Measurements from ENCODE around the gene TEX11. TPM values are rescaled to one million over a fixed set of nuclear protein-coding genes. Genes with fewer than 3 reads are reported as not detected.
"Not testable (repeated sequence)": the region's sequence is repeated elsewhere in the genome, so short reads cannot be mapped to it uniquely, and the experiment has no call there.

TEX11 gene
- polyA plus RNA-seq, 1 donor (not counting 4 experiments of a cell fraction or from before 2014, with no cell fraction given): not detected

GRCh38 chrX:70720721-70721120, 187.8 kb downstream of the TEX11 start:
- H3K4me2 ChIP-seq (ENCODE audit: control insufficient read depth, extremely low read depth, insufficient read depth, low read depth, low read length): no peak overlapping the region
- dilution Hi-C loops (cut with MboI; ENCODE audit: extremely low pct_ligation_motif_present, low sequenced_read_pairs): no loop called here

GRCh38 chrX:70711336-70711735, 197.2 kb downstream of the TEX11 start:
- H3K4me3 ChIP-seq (ENCODE audit: control insufficient read depth in 2 of 3, extremely low read depth in 1 of 3, insufficient read depth in 2 of 3, low read depth in 1 of 3, low read length in 3 of 3); DNase-seq (ENCODE audit: low read depth, low spot score); dilution Hi-C loops (cut with MboI; ENCODE audit: extremely low pct_ligation_motif_present, low sequenced_read_pairs); H3K4me1 ChIP-seq (ENCODE audit: control insufficient read depth, extremely low read depth, insufficient read depth, low read length); H2AFZ ChIP-seq (ENCODE audit: control insufficient read depth, low read length); FAIRE-seq; H3K9ac ChIP-seq (ENCODE audit: control insufficient read depth, extremely low read depth, insufficient read depth, low read length); H3K9me1 ChIP-seq (ENCODE audit: control insufficient read depth, extremely low read depth, insufficient read depth, low read length); H4K20me1 ChIP-seq (ENCODE audit: control insufficient read depth, extremely low read depth, insufficient read depth, low read length); H3K36me3 ChIP-seq (ENCODE audit: control insufficient read depth in 2 of 2, extremely low read depth in 1 of 2, insufficient read depth in 2 of 2, low read length in 2 of 2); H3K27me3 ChIP-seq (ENCODE audit: control insufficient read depth, extremely low read depth, insufficient read depth, low read length); H3K79me2 ChIP-seq (ENCODE audit: control insufficient read depth, insufficient read depth, low read length); H3K9me3 ChIP-seq (ENCODE audit: control insufficient read depth, low read depth, low read length); H3K27ac ChIP-seq (ENCODE audit: control insufficient read depth, insufficient read depth, low read length); H3K4me2 ChIP-seq (ENCODE audit: control insufficient read depth, extremely low read depth, insufficient read depth, low read depth, low read length): not testable (repeated sequence)

More at GRCh38 chrX:70720721-70721120, 187.8 kb downstream of the TEX11 start:
- no peak overlapping the region for H3K27ac ChIP-seq (ENCODE audit: control insufficient read depth, insufficient read depth, low read length)
- no peaks in the 10 kb centered on the region for H3K79me2 ChIP-seq (ENCODE audit: control insufficient read depth, insufficient read depth, low read length)
- no peaks in the 10 kb centered on the region for H3K9me3 ChIP-seq (ENCODE audit: control insufficient read depth, low read depth, low read length)
- H3K27me3 ChIP-seq (ENCODE audit: control insufficient read depth, extremely low read depth, insufficient read depth, low read length): no peaks in the 10 kb centered on the region
- TF ChIP-seq CTCF (optimal IDR thresholded peaks at IDR 0.05 in 1 of 3, IDR thresholded peaks at IDR 0.05 in 1 of 3, conservative IDR thresholded peaks at IDR 0.05 in 1 of 3; ENCODE audit: extremely low read depth in 1 of 3, insufficient read depth in 2 of 3, low read length in 3 of 3): no peak
- TF ChIP-seq EZH2 (IDR thresholded peaks at IDR 0.05; ENCODE audit: low read length): no peak
- H2AFZ ChIP-seq (ENCODE audit: control insufficient read depth, low read length): no peak overlapping the region
- no peak for FAIRE-seq
- no peaks in the 10 kb centered on the region for H3K9me1 ChIP-seq (ENCODE audit: control insufficient read depth, extremely low read depth, insufficient read depth, low read length)
- DNase-seq (ENCODE audit: low read depth, low spot score): no peak
- no peaks in the 10 kb centered on the region for H4K20me1 ChIP-seq (ENCODE audit: control insufficient read depth, extremely low read depth, insufficient read depth, low read length)
- no peaks in the 10 kb centered on the region for H3K36me3 ChIP-seq (ENCODE audit: control insufficient read depth in 2 of 2, extremely low read depth in 1 of 2, insufficient read depth in 2 of 2, low read length in 2 of 2)
- H3K4me1 ChIP-seq (ENCODE audit: control insufficient read depth, extremely low read depth, insufficient read depth, low read length): no peaks in the 10 kb centered on the region
- H3K4me3 ChIP-seq (ENCODE audit: control insufficient read depth in 2 of 3, extremely low read depth in 1 of 3, insufficient read depth in 2 of 3, low read depth in 1 of 3, low read length in 3 of 3): no peak overlapping the region
- no peak overlapping the region for H3K9ac ChIP-seq (ENCODE audit: control insufficient read depth, extremely low read depth, insufficient read depth, low read length)
